Osteoblast (primary cell): ENCODE measurements around the gene PAK1. TPM values are rescaled to one million over a fixed set of nuclear protein-coding genes. Genes with fewer than 3 reads are reported as not detected.

Source experiments
- DNase-seq: peaks from one replicate; pipeline ENCODE4 v3.0.0; 2011; ENCODE audit warnings: low spot score, mixed read lengths; ENCODE audit not compliant: insufficient read length; ENCODE audit errors: missing footprints
- H2AFZ ChIP-seq: 2 replicates; pipeline ENCODE4 v1.6.0; 2011; ENCODE audit warnings: mild to moderate bottlenecking, low read length
- H3K27ac ChIP-seq: 2 replicates; pipeline ENCODE4 v1.5.1; 2011; ENCODE audit warnings: mild to moderate bottlenecking, low read depth, low read length, moderate library complexity
- H3K27me3 ChIP-seq: 2 replicates; pipeline ENCODE4 v1.6.0; 2012; ENCODE audit warnings: mild to moderate bottlenecking, control low read depth, inconsistent platforms, low read length, moderate library complexity; ENCODE audit not compliant: insufficient read depth
- H3K36me3 ChIP-seq: 2 replicates; pipeline ENCODE4 v1.5.1; 2011; ENCODE audit warnings: mild to moderate bottlenecking, low read length, control low read depth, moderate library complexity; ENCODE audit not compliant: insufficient read depth
- H3K4me1 ChIP-seq: 2 replicates; pipeline ENCODE4 v1.5.1; 2011; ENCODE audit warnings: mild to moderate bottlenecking, low read length, control low read depth, moderate library complexity; ENCODE audit not compliant: insufficient read depth
- H3K4me2 ChIP-seq: 2 replicates; pipeline ENCODE4 v1.6.0; 2011; ENCODE audit warnings: mild to moderate bottlenecking, low read length; ENCODE audit not compliant: insufficient read depth
- H3K4me3 ChIP-seq: fragments of 200-600 bp; sonication (generic); 3 replicates; pipeline ENCODE4 v1.5.1; 2012; ENCODE audit warnings: mild to moderate bottlenecking, low read length, inconsistent platforms; ENCODE audit not compliant: insufficient read depth
- H3K79me2 ChIP-seq: 2 replicates; pipeline ENCODE4 v1.6.0; 2012; ENCODE audit warnings: mild to moderate bottlenecking, low read length, control low read depth, inconsistent platforms; ENCODE audit not compliant: insufficient read depth
- H3K9me3 ChIP-seq: 2 replicates; pipeline ENCODE4 v1.5.1; 2011; ENCODE audit warnings: low read depth, low read length, control low read depth
- H4K20me1 ChIP-seq: 2 replicates; pipeline ENCODE4 v1.6.0; 2012; ENCODE audit warnings: mild to moderate bottlenecking, low read length, control low read depth; ENCODE audit not compliant: insufficient read depth
- CTCF ChIP-seq: IDR thresholded peaks from 2 replicates; pipeline ENCODE4 v1.5.1; 2011; ENCODE audit warnings: mild to moderate bottlenecking, low read depth, low read length, moderate library complexity; ENCODE audit errors: extremely low read depth
- total RNA-seq: library from RNA; depleted of rRNA; stranded (reverse); fragments of >200 nt; gene quantifications from 2 replicates; pipeline ENCODE4 v1.2.3, GENCODE V29; 2012

PAK1 gene
- total RNA-seq, 1 donor: 34.4 TPM

- Histone ChIP-seq H3K27me3 (peaks cover 20% of the 10 kb centered on the region), H4K20me1 (no peaks in the 10 kb centered on the region), H3K79me2 (no peaks in the 10 kb centered on the region), H3K9me3 (no peaks in the 10 kb centered on the region), H2AFZ (no peak overlapping the region), H3K4me1 (no peaks in the 10 kb centered on the region), H3K4me2 (no peak overlapping the region), H3K4me3 (no peak overlapping the region), H3K36me3 (no peaks in the 10 kb centered on the region), H3K27ac (no peak overlapping the region)
- TF ChIP-seq CTCF: no peak
- DNase-seq: no peak
These were observed 31.4 kb downstream of the PAK1 start for GRCh38 chr11:77442394-77443053.

- H3K36me3 ChIP-seq: no peaks in the 10 kb centered on the region
- H3K27me3 ChIP-seq: peaks cover 31% of the 10 kb centered on the region
- no peaks in the 10 kb centered on the region for H4K20me1 ChIP-seq
- no peak overlapping the region for H3K27ac ChIP-seq
- no peak overlapping the region for H2AFZ ChIP-seq
- no peak for DNase-seq
- no peak for TF ChIP-seq CTCF
- H3K9me3 ChIP-seq: no peaks in the 10 kb centered on the region
- no peaks in the 10 kb centered on the region for H3K79me2 ChIP-seq
- H3K4me1 ChIP-seq: no peaks in the 10 kb centered on the region
- no peak overlapping the region for H3K4me2 ChIP-seq
- H3K4me3 ChIP-seq: no peak overlapping the region
These were observed 32.5 kb downstream of the PAK1 start for GRCh38 chr11:77441426-77441825.

- TF ChIP-seq CTCF: no peak
These were observed 33.2 kb downstream of the PAK1 start for GRCh38 chr11:77440678-77441077.

GRCh38 chr11:77438487-77438886, 35.4 kb downstream of the PAK1 start:
- H3K4me3 ChIP-seq: no peak overlapping the region
- no peak overlapping the region for H3K27ac ChIP-seq
- no peaks in the 10 kb centered on the region for H3K79me2 ChIP-seq
- no peak overlapping the region for H3K4me2 ChIP-seq
- DNase-seq: peak; percentile 11
- H3K4me1 ChIP-seq: no peaks in the 10 kb centered on the region
- H4K20me1 ChIP-seq: no peaks in the 10 kb centered on the region
- no peak for TF ChIP-seq CTCF
- H3K36me3 ChIP-seq: no peaks in the 10 kb centered on the region
- H3K9me3 ChIP-seq: no peaks in the 10 kb centered on the region
- H2AFZ ChIP-seq: no peak overlapping the region
- peaks cover 33% of the 10 kb centered on the region for H3K27me3 ChIP-seq

More at GRCh38 chr11:77440678-77441077, 33.2 kb downstream of the PAK1 start:
- Histone ChIP-seq H4K20me1 (no peaks in the 10 kb centered on the region), H3K36me3 (no peaks in the 10 kb centered on the region), H3K4me3 (no peak overlapping the region), H3K27ac (no peak overlapping the region), H3K9me3 (no peaks in the 10 kb centered on the region), H3K4me1 (no peaks in the 10 kb centered on the region), H3K79me2 (no peaks in the 10 kb centered on the region), H3K27me3 (peaks cover 33% of the 10 kb centered on the region), H3K4me2 (no peak overlapping the region), H2AFZ (no peak overlapping the region)
- DNase-seq: no peak
